Measurements from ENCODE around the gene TRDN. TPM values are rescaled to one million over a fixed set of nuclear protein-coding genes. Genes with fewer than 3 reads are reported as not detected.

TRDN gene
- total and polyA plus RNA-seq, 3 donors from 2014 or later: 2.8 to 3.7 (median 3.2) TPM

DNA sequence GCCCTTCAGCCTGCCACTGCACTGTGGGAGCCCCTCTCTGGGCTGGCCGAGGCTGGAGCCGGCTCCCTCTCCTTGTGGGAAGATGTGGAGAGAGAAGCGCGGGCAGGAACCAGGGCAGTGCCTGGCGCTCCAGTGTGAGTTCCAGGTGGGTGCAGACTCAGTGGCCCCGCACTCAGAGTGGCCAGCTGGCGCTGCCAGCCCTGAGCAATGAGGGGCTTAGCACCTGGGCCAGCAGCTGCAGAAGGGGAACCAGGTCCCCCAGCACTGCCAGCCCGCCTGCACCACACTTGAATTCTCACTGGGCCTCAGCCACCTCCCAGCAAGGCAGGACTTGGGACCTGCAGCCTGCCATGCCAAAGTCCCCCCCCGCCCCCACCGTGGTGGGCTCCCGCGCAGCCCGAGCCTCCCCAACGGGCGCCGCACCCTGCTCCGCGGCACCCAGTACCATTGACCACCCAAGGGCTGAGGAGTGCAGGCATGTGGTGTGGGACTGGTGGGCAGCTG, 434.8 kb downstream of the TRDN start:
- Histone ChIP-seq H3K9me3 (no peaks in the 10 kb centered on the region), H3K27me3 (no peaks in the 10 kb centered on the region), H3K4me3 (no peak overlapping the region), H3K27ac (no peak overlapping the region), H3K36me3 (ENCODE audit: low read depth, missing control alignments) (no peaks in the 10 kb centered on the region), H3K4me1 (no peaks in the 10 kb centered on the region)
- no peak for DNase-seq
- 84 to 100% methylated on average over 3 to 14 of the region's 18 CpGs for WGBS, 2 donors
- intact Hi-C loops (cut with DNase I; ENCODE audit: low total_unique reads): no loop called here
- TF ChIP-seq CTCF (IDR thresholded peaks at IDR 0.05) (no peak), POLR2A (IDR thresholded peaks at IDR 0.05) (no peak)

DNA sequence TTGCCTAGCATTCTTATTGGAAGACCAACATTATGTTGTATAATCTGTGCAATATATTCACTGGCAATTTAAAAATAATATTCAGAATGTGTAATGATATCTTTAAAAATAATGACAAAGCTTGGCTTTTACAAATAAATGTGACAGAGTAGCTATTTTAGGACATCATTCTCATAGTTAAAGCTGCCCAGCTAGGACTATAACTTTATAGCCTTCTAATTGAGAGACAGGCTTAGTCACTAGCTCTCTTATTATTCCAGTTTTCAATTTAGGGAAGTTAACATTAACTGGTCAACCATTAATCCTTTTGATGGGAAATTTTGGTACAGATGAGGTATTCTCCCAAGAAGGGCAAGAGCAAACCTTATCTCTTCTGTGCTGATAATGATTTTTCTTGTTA, 443.5 kb downstream of the TRDN start:
- Histone ChIP-seq H3K27me3 (no peaks in the 10 kb centered on the region), H3K9me3 (no peaks in the 10 kb centered on the region), H3K4me1 (no peaks in the 10 kb centered on the region), H3K4me3 (no peak overlapping the region), H3K27ac (no peak overlapping the region), H3K36me3 (ENCODE audit: low read depth, missing control alignments) (no peaks in the 10 kb centered on the region)
- DNase-seq: no peak
- intact Hi-C loops (cut with DNase I; ENCODE audit: low total_unique reads): no loop called here
- TF ChIP-seq CTCF (IDR thresholded peaks at IDR 0.05) (no peak), POLR2A (IDR thresholded peaks at IDR 0.05) (no peak)

DNA sequence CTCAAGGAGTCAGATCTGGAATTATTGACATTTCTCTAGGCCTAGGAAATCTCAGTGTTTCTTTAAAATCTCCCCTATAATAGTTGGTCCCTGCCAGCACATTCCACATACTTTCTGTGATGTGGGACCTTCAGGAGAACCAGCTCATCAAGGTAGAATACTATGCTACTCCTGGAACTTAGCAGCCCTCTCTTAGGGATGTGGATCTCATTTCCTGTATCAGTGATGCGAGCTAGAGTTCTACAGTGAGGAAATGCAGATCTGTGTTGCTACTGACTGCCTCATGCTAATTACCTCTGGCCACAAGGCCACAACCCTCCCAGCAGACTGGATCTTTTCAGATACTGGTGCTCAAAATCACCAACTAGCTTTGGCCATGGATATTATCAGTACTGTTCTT, 446.9 kb downstream of the TRDN start:
- H3K27me3 ChIP-seq: no peaks in the 10 kb centered on the region
- intact Hi-C loops (cut with DNase I; ENCODE audit: low total_unique reads): no loop called here
- WGBS, 2 donors: 71% methylated on average over 1 of the region's 1 CpG; no CpG with 5 or more reads in 1 of the 2 donors
- no peak for DNase-seq
- no peaks in the 10 kb centered on the region for H3K4me1 ChIP-seq
- no peak overlapping the region for H3K27ac ChIP-seq
- no peak for TF ChIP-seq POLR2A (IDR thresholded peaks at IDR 0.05)
- no peak for TF ChIP-seq CTCF (IDR thresholded peaks at IDR 0.05)
- no peak overlapping the region for H3K4me3 ChIP-seq
- no peaks in the 10 kb centered on the region for H3K9me3 ChIP-seq
- no peaks in the 10 kb centered on the region for H3K36me3 ChIP-seq (ENCODE audit: low read depth, missing control alignments)

GRCh38 chr6:123182998-123183397, 453.8 kb downstream of the TRDN start:
- TF ChIP-seq CTCF (IDR thresholded peaks at IDR 0.05) (no peak), POLR2A (IDR thresholded peaks at IDR 0.05) (no peak)
- no peak overlapping the region for H3K27ac ChIP-seq
- H3K36me3 ChIP-seq (ENCODE audit: low read depth, missing control alignments): no peaks in the 10 kb centered on the region
- no peak overlapping the region for H3K4me3 ChIP-seq
- intact Hi-C loops (cut with DNase I; ENCODE audit: low total_unique reads): no loop called here
- no peak for DNase-seq
- no peaks in the 10 kb centered on the region for H3K4me1 ChIP-seq
- no peaks in the 10 kb centered on the region for H3K9me3 ChIP-seq
- H3K27me3 ChIP-seq: no peaks in the 10 kb centered on the region
- WGBS, 2 donors: 81 to 88% methylated on average over 7 of the region's 7 CpGs

GRCh38 chr6:123176706-123177105, 460.0 kb downstream of the TRDN start:
- no peak for DNase-seq
- Histone ChIP-seq H3K9me3 (no peaks in the 10 kb centered on the region), H3K27me3 (no peaks in the 10 kb centered on the region), H3K4me3 (no peak overlapping the region), H3K4me1 (no peaks in the 10 kb centered on the region), H3K36me3 (ENCODE audit: low read depth, missing control alignments) (no peaks in the 10 kb centered on the region), H3K27ac (no peak overlapping the region)
- TF ChIP-seq CTCF (IDR thresholded peaks at IDR 0.05) (no peak), POLR2A (IDR thresholded peaks at IDR 0.05) (no peak)
- WGBS, 2 donors: 57 to 92% methylated on average over 1 of the region's 1 CpG
- intact Hi-C loops (cut with DNase I; ENCODE audit: low total_unique reads): no loop called here

Measured in testis (tissue), 3 donors.